IPS-11a (cell line): Measurements from ENCODE around the gene SLC35G3.
"Not testable (repeated sequence)": the region's sequence is repeated elsewhere in the genome, so short reads cannot be mapped to it uniquely, and the experiment has no call there.

Experiments
- H3K4me3 ChIP-seq: one replicate; pipeline ENCODE4 v1.5.1; 2013; ENCODE audit warnings: low read depth, low read length, control low read depth

SLC35G3 gene

DNA sequence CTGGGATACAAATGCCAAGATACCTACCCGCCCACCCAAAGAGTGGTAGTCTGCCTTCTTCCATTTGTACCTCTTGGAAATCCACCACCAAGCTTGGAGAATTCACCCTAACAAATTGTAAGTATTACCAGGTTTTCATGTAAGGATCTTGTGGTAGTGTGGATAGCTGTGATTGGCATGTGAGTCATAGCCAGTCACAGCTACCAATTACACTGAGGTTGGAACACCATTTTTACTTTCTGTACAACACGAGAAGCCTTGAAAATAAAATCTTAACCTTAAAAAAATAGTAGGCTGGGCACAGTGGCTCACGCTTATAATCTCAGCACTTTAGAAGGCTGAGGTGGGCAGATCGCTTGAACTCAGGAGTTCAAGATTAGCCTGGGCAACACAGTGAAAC is 18.5 kb upstream of the SLC35G3 start:
- H3K4me3 ChIP-seq = no peak overlapping the region

DNA sequence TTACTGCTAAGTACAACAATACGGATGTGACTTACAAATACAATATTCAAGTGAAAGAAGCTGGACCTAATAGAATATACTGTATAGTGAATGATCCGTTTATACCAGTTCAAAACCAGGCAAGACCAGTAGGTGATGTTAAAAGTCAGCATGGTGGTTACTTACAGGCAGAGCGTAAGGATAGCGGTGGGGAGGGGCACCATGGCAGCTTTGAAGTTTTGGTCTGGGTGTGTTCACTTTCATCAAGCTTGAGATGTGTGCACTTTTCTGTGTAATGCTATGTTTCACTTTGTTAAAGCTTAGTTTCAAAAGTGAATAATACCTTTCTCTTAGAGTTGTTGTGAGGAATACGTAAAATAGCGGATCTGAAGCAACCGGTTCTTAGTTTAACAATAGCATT is 16.5 kb upstream of the SLC35G3 start:
- no peak overlapping the region for H3K4me3 ChIP-seq

DNA sequence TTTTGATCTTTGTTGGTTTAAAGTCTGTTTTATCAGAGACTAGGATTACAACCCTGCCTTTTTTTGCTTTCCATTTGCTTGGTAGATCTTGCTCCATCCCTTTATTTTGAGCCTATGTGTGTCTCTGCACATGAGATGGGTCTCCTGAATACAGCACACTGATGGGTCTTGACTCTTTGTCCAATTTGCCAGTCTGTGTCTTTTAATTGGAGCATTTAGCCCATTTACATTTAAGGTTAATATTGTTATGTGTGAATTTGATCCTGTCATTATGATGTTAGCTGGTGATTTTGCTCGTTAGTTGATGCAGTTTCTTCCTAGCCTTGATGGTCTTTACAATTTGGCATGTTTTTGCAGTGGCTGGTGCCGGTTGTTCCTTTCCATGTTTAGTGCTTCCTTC is 8.4 kb upstream of the SLC35G3 start:
- H3K4me3 ChIP-seq = not testable (repeated sequence)

- H3K4me3 ChIP-seq = not testable (repeated sequence)
Measured at GRCh38 chr17:35195062-35195461, 869 bp upstream of the SLC35G3 start.

DNA sequence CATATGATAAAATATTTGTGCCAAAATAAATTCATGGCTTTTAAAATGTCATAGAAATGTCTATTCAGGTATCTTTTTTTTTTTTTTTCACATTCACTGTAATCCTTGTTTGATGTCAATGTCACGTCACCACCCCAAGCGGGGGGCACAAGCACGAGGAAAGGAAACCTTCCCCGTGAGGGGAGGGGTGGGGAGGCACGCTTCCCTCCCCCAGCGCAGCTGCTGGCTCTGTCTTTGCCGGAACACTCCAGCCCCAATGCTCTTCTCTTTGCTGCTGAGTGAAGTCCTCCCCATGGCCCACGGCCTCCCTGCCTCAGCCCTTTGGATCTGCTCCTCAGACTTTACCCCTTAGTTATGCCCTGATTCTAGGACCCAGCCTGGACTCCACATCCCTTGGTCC is 1.5 kb downstream of the SLC35G3 start:
- no peak overlapping the region for H3K4me3 ChIP-seq

DNA sequence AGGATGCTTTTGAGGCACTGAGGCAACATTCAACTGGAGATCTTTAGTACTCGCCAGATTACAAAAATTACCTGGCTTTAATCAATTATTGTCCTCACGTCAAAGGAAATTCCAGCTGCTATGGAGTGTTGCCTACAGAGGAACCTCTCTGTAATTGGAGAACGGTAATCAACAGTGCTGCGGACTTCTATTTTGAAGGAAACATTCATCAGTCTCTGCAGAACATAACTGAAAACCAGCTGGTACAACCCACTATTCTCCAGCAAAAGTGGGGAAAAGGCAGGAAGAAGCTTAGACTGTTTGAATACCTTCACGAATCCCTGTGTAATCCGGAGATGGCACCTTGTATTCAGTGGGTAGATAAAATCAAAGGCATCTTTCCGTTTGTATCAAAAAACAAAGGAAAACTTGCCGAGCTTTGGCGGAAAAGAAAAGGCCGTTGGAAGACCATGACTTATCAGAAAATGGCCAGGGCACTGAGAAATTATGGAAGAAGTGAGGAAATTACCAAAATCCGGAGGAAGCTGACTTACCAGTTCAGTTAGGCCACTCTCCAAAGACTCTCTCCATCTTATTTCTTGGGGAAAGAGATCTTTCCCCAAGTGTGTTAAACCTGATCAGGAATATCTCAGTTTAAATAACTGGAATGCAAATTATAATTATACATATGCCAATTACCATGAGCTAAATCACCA is 3.0 kb downstream of the SLC35G3 start:
- no peak overlapping the region for H3K4me3 ChIP-seq

GRCh38 chr17:35189291-35189690 is 4.9 kb downstream of the SLC35G3 start:
- H3K4me3 ChIP-seq = no peak overlapping the region

- no peak overlapping the region for H3K4me3 ChIP-seq
Measured at GRCh38 chr17:35188111-35188510, 6.1 kb downstream of the SLC35G3 start.

DNA sequence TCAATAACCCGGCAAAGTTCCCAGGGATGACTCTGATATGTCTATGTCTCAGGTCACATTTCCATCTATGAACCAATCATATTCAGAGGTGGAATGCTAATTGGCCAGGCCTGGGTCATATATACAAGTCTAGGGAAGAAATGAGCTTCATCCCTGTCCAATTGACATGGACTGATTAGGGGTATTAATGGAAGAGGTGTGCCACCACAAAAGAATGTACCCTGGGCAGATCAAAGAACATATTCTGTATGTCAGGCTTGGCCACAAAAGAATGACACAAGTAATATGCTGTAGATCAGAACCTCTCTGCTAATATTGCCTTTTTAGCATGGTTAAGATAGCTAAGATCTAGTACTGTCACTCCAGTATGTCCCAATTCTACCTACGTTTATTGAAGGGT is 6.7 kb downstream of the SLC35G3 start:
- no peak overlapping the region for H3K4me3 ChIP-seq

DNA sequence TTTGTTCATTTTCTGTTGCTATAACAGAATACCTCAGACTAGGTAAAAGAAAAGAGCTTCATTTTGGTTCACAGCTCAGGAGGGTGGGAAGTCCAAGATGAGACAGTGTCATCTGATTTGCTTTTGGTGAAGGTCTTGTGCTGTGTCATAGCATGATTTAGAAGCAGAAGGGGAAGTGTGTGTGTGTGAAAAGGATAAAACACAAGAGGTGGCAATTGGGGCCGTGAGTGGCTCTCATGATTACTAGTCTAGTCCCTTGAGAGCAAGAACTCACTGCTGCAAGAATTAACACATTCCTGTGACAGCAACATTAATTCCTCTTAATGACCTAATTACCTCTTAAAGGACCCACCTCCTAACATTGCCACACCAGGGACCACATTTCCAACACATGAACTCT is 8.3 kb downstream of the SLC35G3 start:
- H3K4me3 ChIP-seq = no peak overlapping the region

DNA sequence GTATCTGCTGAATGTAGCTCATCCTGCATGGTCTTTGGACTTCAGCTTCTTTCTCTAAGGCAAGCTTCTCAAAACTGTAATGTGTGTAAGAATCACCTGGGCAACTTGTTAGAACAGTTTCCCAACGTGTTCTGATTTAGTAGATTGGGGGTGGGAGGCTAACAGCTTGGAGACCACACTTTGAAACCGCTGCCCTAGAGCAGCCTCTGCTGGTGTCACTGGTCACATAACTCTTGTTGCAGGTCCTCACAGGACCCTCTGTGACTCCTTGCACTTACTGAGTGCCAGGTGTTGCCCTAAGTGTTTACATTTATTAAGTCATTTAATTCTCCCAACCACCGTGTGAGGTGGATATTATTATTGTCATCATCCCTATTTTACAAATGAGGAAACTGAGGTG is 9.9 kb downstream of the SLC35G3 start:
- no peak overlapping the region for H3K4me3 ChIP-seq

GRCh38 chr17:35183332-35183731 is 10.9 kb downstream of the SLC35G3 start:
- H3K4me3 ChIP-seq = no peak overlapping the region

GRCh38 chr17:35179379-35179778 is 14.8 kb downstream of the SLC35G3 start:
- H3K4me3 ChIP-seq = not testable (repeated sequence)

DNA sequence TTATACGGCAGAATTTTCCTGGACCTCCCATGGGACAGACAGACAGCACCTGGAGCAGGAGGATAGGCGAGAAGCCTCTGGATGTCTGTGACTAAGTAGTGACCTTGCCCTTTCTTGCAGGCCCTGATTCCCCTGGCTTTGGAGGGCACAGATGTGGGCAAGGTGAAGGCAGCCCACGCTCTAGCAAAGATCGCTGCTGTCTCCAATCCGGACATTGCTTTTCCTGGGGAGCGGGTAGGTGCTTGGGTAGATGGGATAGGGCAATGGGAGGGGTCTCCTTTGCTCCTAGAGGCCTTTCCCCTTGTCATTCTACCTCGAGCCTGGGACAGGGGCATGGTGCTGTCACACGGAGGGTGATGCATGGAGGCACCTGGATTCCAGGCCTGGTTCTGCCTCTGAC is 17.3 kb downstream of the SLC35G3 start:
- no peak overlapping the region for H3K4me3 ChIP-seq

DNA sequence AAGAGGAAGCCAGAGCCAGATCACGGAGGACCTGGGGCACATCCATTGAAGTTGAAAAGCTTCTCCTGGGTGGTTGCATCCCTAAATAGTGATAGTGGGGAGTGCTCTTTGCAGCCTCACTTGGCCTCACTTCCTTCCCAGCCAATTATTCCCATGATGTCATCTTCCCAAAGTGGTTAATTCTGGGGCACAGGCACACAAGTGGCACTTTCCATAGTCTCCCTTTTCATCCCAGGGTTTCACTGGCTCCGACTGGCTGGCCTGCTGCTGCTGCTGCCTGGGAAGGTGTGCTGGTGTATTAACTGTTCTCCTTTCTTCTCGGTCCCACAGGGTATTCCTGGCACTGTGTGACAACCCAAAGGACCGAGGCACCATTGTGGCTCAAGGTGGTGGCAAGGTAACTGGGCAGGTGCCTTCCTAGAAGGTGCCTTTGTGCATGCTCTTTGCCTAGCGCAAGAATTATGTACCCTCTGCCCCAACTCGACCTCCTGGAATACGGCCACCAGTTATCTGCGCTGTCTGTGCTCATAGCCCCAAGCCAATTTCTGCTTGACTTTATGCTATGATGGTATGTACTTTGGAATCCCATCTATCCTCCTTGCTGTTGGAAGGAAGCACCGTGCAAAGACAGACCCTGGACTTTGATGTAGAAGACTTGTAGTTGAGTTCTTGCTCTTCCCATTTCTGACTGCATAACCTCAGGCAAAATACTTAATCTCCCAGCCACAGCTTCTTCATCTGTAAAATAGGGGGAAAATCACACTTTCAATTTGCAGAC is 18.4 kb downstream of the SLC35G3 start:
- no peak overlapping the region for H3K4me3 ChIP-seq

DNA sequence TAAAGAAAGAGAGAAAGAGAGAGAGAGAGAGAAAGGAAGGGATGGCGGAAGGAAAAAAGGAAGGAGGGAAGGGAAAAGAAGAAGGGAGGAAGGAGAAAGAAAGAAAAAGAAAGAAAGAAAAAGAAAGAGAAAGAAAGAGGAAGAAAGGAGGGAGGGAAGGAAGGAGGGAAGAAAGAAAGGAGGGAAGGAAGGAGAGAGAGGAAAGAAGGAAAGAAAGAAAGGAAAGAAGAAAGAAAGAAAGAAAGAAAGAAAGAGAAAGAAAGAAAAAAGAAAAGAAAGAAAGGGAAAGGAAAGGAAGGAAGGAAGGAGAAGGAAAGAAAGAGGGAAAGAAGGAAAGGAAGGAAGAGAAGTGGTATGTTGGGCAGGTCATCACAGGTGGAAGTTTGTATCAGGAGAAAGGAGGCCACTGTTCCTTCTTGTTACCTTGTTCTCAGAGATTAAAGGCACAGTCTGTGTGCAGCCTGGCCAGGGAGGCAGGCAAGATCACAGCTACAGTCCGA is 19.3 kb downstream of the SLC35G3 start:
- H3K4me3 ChIP-seq = no peak overlapping the region

DNA sequence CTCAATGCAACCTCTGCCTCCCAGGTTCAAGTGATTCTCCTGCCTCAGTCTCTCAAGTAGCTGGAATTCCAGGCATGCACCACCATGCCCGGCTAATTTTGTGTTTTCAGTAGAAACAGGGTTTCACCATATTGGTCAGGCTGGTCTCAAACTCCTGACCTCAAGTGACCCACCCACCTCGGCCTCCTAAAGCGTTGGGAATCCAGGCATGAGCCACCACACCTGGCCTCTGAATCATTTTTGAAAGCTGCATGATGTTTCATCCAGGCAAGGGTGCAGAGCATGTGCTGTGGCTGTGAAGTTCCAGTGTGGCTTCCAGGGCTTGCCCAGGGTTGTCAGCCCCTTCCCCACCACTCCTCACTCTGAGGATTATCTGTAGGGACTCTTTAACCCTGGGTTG is 21.9 kb downstream of the SLC35G3 start:
- H3K4me3 ChIP-seq = not testable (repeated sequence)

- H3K4me3 ChIP-seq = no peak overlapping the region
Measured at GRCh38 chr17:35171834-35172233, 22.4 kb downstream of the SLC35G3 start.

DNA sequence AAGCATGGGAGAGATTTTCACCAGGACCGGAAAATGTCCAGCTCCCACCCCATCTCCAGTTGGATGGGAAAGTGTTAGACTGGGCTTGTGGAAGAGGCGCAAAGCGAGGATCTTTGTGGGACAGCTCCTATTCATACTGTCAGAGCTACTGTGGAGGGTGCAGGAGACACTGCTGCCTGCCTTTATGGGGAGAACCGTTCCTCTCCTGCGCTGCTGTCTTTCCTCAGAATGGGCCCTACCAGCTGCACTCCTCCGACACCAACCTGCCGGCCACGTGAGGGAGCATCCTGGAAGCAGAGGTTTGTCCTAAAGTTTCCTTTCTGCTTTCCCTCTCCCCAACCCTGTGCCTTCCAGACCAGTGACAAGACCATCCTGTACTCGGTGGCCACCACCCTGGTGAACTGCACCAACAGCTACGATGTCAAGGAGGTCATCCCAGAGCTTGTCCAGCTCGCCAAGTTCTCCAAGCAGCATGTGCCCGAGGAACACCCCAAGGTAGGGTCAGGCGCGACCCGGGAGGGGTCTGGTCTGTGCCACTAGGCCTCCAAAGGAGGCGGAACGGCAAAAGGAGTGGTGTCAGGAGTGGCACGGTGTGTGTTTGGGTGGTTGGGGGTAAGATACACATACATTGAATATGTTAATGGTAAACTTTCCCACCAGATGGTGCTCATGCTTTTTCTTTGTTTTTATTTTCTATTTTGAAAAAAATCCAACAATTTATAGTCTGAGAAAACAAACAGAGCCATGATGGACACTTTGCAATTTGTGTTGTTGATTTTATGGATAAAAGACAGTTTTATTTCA is 23.0 kb downstream of the SLC35G3 start:
- no peak overlapping the region for H3K4me3 ChIP-seq

GRCh38 chr17:35169835-35170363 is 24.3 kb downstream of the SLC35G3 start:
- no peak overlapping the region for H3K4me3 ChIP-seq

DNA sequence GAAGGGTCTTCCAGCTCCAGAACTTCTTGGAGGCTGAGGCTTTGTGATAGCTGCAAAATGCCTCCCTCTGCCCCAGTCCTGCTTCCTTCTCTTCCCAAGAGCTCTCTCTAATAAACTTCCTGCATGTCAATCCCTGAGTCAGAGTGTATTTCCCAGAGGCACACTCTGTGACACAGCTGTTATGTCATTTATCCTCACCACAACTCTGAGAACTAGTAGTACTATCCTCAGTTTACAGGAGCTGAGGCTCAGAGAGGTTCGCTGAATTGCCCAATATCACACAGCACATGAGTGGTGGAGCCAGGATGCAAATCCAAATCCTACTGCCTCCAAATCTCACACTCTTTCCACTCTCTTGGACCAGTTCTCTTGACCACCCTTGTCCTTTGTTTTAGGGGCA is 26.5 kb downstream of the SLC35G3 start:
- no peak overlapping the region for H3K4me3 ChIP-seq
